Stimulated activated CD8-positive, alpha-beta memory T cell treated with anti-CD3 and anti-CD28 coated beads, Interleukin-4, amount 100 ng/mL, for 4 hours (primary cell): ENCODE measurements around the gene AMPD3.

Experiments
- DNase-seq, 2 donors: peaks; one replicate each; pipeline ENCODE4 v3.0.0-alpha.2; 2020; ENCODE audit warnings: low read depth in 2 of 2, low spot score in 1 of 2

The AMPD3 gene

DNA sequence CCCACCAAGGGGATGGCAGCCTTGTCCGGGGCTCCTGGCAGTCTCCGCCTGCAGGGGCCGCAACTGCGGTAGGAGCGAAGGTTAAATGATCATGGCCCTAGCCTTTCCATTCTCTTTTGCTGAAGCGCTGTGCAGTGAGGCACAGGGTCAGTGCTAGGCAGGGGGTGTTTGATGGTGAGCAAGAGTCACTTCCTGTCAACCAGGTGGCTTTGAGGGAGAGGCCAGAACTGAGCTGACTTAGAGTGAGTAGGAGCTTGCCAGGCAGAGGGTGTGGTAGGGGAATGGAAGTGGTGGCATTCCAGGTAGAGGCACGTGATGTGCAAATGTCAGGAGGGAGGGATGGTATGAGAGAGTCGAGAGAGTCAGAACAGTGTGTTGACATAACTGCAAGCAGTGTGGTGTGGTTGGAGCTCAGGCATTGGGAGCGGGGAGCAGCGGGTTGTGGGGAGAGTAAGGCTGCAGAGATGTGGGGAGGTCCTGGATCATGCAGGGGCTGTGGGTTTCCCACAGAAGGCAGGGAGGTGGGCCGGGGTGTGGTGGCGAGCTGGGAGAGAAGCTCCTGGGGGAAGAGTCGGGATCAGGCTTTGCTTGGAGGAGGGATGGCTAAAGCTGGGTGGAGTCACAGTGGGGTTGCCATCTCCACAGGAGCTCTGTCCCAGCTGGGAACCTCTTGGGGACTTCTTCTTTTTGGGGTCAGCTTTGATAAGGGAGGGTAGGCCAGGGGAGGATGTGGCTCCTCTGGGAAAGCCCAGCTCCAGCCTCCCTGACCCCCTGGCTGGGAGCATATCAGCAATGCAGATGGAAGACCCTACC is 33.3 kb downstream of the AMPD3 start:
- DNase-seq = no peak

DNA sequence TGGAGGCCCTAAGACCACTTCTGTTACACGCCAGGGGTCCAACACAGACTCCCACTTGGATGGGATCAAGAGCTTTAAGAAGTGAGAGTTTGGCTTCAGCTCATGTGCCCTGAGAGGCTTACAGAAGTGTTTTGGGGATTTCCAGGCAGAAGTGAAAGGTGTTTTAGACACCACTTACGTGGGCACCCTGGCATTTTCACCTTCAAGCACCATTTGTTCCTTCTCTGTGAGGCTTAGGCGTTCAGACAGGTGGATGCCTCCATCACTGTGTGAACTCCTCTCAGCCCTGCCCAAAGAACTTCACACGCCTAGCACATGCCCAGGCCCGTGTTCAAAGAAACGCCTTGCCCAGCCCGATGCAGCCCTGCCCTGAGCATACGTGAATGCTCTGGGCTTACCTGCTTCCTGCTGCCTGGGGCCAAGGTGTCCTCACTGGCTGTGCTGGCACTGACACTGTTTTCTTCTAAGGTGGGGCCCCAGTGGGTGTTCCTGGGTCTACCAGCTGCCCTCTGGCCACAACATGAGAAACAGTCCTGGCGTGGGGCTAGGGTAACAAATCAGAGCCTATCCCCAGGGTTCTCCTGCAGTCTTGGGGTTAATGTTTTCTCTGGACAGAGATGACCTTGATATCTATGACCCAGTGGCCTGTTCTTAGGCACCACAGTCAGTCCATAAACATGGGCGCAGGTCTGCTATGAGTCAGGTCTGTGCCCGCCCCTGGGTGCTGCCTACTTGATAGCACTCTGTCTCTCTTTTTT is 34.0 kb downstream of the AMPD3 start:
- no peak for DNase-seq

DNA sequence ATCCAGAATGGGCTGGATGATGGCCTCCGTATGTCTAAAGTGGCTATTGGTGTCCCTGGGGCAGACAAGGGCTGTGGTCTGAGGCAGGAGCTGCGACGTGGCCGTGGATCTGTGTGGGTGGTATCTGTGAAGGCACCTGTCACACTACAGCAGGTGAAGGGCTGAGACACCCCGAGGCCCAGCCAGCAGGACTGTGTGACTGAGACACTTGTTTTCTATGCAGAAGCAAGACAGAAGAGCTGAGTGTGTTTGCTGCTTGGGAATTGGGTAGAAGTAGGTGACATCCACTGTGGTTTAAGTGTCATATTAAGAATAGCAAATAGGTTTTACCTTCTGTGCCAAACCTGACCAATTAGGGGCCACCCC is 35.0 kb downstream of the AMPD3 start:
- DNase-seq = no peak

DNA sequence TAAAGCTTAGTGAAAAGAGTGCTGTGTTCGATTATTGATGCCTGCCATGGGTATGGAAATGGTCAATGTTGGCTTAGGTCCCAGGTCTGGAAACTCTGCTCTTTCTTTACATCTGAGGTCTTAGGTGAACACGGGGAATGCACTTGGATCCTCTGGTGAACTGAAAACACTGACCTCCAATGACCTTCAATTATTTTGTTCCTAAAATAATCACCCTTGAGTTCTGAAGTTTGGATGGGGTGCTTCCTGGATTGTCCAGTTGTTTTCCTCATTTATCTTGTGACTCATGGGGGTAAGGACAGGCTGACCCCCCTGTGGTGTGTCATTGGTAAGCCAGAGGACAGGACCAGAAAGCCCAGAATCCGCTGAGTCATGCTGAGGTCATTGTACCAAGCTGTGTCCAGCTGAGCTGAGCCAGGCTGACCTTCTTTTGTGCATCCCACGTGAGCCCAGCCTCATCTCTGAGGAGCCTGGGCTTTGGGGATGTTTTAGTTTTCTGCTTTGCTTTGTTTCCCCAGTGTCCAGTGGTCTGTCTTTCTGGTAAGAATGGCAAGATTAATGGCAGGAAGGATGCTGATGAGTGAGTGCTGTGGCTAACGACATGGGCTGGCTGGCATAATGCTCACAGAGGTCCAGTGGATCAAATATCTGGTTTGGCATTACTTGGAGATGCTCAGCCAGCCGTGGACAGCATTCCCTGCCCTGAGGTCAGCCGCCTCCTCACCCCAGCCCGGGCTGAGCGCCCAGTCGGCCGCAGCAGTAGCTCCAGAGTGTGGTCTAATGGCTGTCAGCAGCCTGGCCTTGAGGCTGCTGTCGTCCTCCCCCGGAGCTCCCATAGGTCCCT is 35.6 kb downstream of the AMPD3 start:
- DNase-seq = no peak

DNA sequence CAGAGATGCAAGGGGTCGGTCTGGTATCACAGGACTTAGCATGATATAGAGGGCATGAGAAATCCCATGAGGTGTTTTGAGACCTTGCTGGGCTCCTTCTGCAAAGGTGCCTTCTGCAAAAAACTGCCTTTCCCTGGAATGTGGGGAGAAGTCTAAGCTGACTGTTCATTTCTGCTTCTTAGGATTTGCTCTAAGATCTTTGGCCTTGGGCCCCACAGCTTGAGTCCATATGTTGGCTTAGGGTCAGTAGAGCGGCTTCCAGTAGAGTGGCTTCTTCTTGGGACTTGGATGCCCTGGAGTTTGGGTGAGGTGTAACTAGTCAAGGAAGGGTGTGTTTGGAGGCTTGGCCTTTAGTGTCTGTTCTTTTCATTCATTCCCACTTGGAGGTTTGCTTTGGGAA is 37.0 kb downstream of the AMPD3 start:
- DNase-seq = no peak

DNA sequence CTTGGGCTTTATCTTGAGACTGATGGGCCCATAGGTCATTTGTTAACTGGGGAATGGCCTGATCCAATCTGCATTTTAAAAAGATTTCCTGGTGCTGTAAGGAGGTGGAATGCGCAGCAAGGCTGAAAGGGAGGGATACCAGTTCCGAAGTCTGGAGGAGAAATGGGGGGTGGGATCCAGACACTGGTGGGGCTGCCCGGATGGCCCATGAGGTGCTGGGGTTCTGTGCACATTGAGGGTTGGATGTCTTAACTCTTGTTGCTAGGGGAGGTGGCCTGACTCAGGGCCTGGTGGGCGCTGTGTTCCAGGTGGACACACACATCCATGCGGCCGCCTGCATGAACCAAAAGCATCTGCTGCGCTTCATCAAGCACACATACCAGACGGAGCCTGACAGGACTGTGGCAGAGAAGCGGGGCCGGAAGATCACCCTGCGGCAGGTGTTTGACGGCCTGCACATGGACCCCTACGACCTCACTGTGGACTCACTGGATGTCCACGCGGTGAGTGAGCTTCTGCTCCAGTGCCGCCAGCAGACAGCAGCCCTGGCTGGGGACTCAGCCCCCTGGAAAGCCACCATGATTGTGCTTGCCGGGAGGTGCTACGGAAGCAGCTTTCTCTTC is 38.1 kb downstream of the AMPD3 start:
- DNase-seq = no peak

DNA sequence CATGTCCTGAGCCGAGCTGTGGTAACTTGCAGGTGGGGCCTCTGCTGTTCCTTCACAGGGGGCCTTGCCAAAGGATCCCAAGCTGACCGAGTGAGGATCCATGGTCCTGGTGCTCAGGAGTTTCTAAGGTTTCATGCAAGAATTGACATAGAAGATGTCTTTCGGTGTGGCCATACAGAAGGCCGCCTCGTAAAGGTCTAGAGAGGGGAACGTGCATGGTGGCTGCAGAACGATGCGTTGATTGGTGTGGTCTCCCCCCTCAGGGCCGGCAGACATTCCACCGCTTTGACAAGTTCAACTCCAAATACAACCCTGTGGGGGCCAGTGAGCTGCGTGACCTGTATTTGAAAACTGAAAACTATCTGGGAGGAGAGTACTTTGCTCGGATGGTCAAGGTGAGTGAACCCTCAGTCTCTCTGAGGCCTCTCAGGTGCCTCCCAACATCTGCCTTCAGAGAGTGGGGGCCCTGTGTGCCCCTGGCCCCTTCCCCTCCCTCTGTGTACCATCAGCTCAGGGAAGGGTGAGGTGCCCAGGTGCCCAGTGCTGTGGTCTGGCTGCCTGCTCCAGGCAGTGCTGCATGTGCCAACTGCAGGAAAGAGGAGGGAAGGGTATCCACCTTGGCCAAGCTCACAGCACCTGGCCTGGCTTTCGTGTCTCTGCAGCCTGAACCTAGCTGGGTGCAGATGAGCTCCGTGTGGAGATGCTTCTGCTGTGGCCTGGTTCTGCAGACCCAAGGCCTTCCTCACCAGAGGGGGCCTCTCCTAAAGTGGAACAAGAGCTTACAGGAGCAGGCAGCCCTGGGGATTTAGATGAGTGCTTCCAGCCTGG is 39.8 kb downstream of the AMPD3 start:
- DNase-seq = no peak

DNA sequence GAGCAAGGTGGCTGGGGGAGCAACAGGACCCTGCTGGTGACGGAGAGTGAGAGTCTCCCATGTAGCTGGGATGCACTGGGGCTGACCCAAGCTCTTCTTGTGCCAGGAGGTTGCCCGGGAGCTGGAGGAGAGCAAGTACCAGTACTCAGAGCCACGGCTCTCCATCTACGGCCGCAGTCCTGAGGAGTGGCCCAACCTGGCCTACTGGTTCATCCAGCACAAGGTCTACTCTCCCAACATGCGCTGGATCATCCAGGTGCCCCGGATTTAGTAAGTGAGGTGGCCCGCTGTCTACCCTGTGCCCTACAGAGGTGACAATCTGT is 40.4 kb downstream of the AMPD3 start:
- no peak for DNase-seq

DNA sequence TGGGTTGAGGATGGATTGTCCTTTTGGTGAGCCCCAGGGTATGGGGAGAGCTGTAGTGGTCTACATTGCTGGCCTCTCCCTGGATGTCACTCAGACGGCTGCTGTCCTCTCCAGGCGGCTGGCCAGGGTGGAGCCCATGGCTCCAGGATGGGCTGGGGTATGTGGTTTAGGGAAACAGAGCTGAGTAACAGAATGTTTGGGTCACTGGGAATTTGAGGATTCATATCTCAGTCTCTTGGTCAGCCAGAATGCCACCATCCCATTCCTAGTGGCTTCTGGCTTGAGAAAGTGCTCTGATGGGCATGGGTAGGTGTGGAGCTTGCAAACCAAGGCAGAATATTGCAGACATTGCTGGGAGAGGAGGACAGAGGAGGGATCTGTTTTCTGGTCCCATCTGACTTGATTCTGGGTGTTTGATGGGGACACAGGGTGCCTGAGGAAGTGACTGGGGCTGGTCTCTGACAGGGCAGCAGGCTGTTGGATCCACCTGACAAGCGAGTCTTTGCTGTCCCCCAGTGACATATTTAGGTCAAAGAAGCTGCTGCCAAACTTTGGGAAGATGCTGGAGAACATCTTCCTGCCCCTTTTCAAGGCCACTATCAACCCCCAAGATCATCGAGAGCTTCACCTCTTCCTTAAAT is 41.4 kb downstream of the AMPD3 start:
- no peak for DNase-seq

DNA sequence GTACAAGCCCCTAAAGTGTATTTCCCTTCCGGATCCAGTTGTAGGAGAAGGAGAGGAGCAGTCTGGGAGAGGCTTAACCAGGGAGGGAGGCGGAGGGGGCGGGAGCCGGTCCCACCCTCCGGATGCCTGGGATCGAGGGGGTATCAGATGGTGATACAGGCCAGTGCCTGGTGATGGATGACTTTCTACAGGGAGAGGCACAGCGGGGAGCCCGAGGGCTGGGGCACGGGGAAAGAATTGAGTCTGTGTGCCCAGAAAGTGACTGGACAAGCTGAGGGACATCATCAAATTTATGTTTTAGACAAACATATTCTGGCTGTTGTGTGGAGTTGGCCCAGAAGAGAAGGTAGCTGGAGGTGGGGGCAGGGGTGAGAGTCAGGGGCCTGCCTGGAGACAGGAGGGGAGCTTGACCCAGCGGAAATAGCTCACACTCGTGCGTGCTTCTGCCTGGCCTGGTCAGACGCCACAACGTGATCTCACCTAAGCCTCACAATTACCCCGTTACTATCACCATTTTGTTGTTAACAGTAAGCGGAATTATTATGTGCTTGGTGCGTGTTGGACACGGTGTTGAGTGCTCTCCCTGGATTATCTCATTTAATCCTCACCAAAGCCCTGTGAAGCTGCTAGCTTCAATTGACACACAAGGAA is 42.4 kb downstream of the AMPD3 start:
- DNase-seq = no peak

DNA sequence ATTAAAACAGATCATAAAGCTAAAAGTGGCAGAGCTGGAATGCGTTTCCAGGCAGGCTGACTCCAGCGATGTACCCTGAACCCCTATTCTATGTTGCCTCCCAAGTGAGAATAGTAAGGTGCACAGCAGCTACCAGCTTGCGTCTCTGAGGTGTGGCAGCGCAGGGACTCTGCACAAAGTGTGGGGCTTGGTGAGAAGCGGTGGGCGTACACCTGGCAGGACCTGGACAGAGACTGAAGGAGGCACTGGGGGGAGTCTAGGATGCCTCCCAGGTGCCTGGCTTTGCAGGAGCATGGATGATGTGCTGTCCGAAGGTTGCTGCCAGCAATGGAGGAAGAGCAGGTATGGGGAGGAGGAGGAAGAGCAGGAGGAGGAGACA is 42.9 kb downstream of the AMPD3 start:
- DNase-seq = no peak

DNA sequence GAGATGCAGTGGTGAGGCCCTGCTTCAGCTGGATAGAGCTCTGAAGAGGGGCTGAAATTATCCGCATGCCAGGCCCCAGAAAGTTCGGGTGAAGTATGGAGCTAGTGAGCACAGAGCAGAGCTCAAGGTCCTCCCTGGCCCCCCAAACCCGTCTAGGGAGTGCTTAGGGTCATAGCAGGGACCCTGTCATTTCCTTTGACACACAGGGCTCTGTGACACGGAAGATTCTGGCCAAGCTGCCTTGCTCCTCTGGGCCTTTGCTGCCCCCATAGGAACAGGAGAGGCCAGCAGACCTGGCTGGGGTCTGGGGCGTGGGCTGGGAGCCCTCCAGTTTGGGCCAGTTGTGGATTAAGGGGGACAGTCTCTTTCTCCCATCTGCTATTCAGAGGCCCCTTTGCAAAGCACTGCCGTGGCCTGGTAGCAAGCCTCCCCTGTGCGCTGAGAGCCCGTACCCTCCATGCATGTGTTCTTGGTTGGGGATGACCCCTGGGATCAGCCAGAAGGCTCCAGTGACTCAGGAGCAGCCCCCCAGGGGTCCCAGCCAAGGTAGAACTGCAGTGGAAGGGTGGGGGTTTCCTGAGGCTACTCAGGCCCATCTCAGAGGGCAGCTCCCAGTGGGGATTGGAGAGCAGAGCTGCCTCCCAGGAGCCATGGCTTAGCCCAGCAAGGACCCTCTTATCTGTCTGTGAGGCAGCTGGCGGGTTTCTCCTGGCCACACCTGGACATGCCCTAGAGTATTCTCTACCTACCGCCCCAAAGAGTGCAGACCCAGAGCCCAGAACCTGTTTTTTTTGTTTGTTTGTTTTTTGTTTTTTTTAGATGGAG is 43.6 kb downstream of the AMPD3 start:
- no peak for DNase-seq

DNA sequence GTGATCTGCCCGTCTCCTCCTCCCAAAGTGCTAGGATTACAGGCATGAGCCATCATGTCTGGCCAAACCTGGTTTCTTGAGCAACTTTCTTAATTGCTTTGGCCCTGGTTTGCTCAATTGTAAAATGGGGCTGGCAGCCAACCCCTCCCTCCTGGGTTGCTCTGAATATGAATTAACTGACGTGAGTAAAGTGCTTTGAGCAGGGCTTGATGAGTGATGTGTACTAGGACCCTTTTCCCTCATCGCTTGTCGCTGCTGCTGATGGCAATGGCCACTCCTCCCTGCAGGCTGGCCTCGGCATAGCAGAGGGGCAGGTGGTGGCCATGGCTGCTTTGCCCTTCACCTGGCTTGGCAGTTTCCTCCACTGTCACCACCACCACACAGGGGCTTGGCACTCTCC is 44.4 kb downstream of the AMPD3 start:
- DNase-seq = no peak

DNA sequence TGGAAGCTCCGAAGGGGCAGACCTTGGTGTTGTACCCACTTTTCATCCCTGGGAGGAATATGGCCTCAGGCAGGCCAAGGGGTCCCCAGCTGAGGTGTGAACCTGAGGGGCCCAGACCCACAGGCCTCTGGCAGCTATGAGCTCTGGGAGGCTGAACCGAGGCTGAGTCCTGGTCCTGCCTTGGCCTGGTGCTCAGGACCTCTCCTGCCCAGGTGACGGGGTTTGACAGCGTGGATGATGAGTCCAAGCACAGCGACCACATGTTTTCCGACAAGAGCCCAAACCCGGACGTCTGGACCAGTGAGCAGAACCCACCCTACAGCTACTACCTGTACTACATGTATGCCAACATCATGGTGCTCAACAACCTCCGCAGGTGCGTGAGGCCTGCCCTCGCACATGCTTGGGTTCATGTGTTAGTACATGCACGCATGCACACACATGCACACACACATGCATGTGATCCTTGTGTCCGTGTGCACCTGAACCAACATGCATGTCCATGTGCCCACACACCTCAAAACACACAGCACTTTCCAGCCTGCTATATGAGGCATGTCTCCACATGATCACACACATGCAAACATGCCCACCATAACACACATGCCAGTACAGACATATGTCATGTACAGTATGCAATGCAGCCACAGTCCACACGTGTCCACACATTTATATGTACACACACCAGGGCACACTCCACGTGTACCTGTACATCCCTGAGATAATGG is 45.0 kb downstream of the AMPD3 start:
- no peak for DNase-seq

DNA sequence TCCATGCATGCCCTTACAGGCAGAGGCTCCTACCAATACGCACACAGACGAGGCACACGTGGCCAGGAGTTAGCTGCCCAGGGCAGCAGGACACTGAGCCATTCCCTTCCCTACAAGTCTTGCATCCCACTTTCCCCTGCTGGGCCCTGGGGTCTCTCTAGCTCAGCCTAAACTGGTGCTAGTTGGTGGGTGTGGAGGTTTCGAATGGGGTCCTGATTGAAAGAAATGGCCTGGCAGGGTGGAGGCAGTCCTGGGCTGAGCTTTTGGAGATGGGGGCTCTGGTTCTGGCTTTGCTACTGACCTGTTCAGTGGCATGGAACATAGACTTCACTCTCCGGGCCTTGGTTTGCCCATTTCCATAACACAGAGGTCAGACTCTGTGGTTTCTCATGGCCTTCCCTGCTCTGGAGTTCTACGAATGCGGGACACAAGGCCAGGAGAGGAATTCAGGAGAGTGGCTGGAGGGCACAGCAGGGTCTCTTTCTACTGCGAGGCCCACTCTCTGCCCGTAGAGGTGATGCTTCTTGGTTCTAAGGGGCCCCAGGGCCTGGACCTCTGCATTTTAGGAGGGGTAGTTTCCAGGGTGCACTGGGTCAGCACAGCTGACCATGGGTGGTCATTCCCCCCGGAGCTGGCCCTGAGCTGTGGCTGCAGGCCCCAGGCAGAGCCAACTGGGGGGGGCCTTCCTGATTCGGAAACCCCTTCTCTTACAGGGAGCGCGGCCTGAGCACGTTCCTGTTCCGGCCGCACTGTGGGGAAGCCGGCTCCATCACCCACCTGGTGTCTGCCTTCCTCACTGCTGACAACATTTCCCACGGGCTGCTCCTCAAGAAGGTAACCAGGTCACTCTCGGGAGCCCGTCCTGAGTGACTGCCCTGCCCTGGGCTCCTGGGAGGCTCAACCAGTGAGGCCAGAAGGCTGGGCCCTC is 46.0 kb downstream of the AMPD3 start:
- no peak for DNase-seq

DNA sequence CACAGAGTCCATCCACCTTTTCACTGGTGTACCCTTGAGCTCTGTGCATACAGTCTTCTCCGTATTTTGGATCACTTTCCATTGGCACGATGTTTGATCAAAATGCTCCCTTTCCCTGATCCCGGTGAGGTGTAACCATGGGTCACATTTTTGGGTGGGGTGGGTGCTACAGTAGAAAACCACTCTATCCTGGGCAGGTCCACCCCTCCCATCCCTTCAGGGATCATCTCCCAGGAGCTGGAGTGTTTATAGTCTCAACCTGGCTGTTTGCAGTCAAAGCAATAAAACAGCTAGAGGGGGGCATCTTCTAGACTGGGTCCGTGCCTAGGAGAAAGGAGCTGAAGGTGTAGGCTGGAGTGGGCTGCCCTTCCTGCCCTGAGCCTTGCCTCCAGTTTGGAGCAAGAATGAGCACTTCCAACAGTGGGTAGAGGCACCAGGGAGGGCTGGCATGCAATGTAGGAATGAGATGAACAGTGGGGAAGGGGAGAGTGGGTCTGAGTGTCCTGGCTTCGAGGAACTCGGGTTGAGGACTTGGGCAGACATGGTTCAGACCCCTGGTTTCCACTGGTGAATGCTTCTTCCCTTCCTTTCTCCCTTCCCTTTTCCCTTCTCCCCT is 47.1 kb downstream of the AMPD3 start:
- DNase-seq = no peak

DNA sequence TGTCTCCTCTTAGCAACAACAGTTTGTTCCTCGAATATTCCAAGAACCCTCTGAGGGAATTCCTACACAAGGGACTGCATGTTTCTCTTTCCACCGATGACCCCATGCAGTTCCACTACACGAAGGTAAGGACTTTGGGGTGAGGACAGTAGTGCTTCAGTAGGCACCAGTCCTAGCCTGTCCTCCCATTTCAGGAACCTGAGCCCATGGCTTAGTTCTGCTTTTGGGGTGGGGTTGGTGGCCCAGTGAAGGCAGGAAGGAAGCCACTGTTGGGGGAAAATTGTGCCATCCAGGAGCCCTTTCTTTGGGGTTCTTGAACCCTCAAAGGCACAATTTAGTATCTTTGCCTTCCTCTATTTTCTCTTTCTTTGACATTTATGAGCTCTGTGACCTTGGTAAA is 47.7 kb downstream of the AMPD3 start:
- DNase-seq = no peak
